DMS53 treated with DMSO at 0.1 percent for 48 hours (cell line): ENCODE results near the gene KSR1.
"Not testable (repeated sequence)": the region's sequence is repeated elsewhere in the genome, so short reads cannot be mapped to it uniquely, and the experiment has no call there.

Experiments
- DNase-seq: peaks from one replicate; lab custom pipeline; 2025; ENCODE audit not compliant: unreplicated experiment; lab: John Stamatoyannopoulos, UW

KSR1 gene

DNA sequence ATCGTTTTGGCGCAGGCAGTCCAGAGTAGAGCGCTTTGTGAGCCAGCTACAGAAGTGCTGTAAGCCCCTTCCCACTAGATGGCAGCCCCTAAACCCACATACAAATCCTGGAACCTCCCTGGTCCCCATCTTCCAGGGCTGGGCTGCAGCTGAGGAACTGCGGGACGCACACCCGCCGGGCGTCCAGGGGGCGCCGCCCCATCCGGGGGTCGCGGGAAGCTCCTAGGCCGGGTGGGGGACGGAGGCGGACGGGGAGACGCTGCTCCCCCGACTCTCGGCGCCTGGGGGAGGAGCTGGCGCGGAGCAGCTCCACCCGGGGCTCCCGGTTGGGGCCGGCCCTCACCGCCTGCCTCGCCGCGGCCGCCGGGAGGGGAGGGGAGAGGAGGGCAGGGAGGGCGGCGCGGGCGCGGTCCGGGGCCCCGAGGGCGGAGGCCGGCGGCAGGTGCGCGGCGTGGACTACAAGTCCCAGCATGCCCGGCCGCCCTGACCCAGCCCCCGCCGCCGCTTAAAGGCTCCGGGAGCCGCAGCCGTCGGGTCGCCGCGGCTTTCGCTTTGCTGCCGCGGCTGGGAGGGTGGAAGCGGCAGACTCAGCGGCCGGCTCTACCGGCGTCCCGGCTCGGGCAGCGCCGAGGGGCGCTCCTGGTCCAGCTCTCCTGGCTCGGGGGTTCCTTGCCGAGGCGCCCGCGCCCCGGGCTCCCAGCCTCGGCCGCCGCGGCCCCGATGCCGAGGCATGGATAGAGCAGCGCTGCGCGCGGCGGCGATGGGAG, at the start of gene KSR1:
TSS of gene KSR1 (plus strand) at position 535 of the 767 bp plus-strand sequence. CDS start at position 731, 196 bp downstream.
- peak; percentile 86 for DNase-seq

DNA sequence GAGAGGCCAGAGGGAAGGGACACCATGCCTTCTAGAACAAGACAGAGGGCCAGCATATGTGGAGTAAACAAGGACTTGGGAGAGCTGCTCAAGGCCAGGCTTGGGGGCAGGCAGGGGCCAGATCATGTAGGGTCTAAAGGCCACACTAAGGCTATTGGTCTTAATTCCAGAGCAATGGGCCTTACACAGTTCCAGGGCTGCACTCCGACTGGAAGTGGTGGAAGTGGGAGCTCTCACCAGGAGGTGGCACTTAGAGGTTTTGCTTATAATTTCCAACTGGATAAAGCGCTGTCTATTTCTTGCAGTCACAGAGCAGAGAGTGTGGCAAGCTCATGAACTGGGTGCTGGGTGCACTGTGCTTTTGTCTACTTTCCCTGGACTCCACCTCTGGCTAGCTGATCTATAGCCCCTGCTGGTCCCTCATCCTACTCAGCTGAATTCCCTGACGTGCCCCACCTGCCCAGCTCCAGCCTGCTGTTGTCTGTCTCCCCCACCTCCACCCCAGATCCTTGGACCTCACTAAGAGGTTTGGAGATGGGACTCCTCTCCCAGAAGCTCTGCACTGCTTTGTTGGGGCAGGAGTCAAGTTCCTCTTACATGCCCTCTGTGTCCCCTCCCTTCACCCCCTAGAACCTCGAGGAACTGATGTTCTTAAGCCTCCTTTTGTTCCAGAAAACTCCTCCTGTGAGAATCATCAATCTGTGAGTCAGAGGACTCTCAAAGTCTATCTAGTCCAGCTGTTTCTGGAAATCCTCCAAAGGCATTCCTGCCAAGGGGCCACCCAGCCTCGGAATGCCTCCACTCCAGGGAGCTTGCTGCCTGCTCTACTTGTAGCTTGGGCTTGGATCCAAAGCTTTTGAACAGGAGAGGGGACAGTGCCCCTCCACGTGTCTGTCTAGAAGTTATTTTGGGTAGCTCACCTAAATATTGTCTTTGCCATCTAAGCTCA, 48.1 kb upstream of the KSR1 start:
- no peak for DNase-seq

DNA sequence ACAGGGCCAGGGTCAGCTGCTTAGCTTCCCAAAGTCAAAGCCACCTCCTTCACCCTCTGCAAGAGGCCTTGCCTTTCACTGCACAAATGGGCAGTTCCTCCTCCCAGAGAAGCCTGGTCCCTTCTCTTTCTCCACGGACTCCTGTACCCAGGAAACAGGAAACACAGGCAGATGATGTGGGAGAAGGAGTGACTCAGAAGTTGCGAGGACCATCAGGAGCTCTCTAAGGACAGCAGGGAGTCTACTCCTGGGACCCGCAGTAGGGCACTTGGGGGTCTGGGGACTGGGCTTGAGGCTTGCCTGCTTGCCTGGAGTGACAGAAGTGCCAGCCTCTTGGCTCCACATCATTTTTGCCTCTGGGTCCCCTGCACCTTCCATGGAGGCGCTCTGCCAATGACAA, 47.4 kb upstream of the KSR1 start:
- DNase-seq = no peak

DNA sequence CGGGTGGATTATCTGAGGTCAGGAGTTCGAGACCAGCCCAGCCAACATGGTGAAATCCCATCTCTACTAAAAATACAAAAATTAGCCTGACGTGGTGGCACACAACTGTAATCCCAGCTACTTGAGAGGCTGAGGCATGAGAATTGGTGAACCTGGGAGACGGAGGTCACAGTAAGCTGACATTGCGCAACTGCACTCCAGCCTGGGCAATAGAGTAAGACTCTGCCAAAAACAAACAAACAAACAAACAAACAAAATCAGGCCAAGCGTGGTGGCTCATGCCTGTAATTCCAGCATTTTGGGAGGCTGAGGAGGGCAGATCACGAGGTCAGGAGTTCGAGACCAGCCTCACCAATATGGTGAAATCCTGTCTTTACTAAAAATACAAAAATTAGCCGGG, 44.1 kb upstream of the KSR1 start:
- DNase-seq = not testable (repeated sequence)

DNA sequence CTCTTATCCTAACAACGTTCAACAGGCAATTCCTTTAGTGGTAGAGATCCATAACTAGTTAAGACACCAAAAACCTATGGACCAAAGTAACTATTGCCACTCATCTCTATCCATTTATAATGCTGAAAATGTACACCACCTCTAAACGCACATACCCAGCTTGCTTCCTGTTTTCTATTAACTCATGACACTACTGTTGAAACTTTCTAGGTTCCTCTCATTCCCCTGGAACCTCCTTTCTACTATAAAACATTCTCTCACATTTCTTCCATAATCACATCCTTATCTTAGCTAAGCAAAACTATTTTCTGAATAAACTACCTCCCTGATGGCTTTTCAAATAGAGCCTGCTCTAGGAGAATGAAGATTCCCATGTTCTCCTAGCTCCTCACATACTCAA, 42.9 kb upstream of the KSR1 start:
- no peak for DNase-seq

DNA sequence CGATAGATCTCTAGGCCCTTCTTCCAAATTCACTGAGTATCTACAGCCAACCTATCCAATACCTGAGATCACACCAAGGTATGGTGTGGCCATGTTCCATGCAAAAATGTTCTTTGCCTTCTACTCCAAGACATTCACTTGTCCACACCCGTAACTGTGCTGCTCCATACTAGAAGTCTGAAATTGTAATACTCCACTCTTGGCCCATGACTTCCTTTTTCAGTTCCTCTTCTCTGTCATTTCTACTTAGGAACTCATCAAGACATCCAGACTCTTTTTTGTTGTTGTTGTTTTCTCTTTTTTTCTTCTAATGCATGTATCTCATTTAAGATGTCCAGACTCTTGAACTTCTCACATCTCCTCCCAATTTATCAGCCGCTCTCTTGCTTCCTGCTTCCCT, 42.5 kb upstream of the KSR1 start:
- DNase-seq = no peak

DNA sequence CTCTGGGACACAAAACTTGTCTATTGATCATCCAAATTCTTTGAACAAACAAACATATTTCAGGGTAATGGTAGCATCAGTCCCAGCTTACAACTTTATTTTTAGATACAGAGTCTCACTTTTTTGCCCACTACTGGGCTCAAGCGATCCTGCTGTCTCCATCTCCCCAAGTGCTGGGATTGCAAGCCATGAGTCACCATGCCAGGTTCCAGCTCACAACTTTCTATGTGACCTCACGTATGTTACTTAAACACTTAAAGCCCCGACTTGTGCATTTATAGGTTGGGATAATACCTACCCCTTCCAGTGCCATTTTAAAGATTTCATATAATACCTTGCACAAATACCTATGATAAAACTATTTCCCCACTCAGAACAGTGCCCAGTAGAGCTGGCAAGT, 42.0 kb upstream of the KSR1 start:
- no peak for DNase-seq

DNA sequence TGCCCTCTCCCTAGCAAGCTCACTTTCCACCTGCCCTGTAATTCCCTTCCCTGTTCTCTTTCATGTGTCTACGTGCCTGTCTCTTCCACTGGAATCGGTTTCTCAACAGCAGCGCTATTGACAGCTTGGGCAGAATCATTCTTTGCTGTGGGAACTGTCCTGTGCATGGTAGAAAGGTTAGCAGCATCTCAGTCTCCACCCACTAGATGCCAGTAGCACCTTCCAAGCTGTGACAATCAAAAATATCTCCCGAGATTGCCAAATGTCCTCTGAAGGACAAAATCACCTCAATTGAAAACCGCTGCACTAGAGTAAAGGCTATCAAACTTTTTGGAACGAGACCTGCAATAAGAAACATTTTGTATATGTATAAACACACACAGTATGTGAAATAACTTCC, 41.6 kb upstream of the KSR1 start:
- no peak for DNase-seq

DNA sequence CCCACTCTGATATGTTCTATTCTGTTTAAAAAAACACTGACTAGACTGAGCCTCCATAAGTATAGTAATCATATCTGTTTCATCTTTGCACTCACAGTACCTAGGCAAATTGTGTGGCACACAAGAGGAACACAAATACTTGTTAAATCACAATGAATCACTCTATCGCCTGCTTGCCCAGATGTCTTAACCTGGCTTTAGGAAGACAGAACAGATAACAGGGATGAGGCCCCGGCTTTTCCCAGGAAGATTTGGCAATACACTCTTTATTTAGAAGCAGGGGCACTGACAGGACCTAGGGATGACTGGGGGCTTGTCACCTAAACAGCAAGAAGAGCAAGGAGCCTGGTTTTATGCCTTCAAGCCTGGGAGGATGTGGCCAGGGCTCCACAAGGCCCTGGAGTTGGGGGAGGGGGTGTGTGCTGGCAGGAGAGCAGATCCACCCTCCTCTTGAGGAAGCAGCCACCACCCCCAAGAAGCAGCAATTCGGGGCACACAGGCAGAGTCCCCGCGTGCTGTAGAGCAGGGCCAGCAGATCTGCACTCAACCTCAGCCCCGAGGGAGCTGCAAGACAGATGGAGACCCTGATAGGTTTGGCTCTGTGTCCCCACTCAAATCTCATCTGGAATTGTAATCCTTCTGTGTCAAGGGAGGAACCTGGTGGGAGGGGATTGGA, 41.0 kb upstream of the KSR1 start:
- no peak for DNase-seq

DNA sequence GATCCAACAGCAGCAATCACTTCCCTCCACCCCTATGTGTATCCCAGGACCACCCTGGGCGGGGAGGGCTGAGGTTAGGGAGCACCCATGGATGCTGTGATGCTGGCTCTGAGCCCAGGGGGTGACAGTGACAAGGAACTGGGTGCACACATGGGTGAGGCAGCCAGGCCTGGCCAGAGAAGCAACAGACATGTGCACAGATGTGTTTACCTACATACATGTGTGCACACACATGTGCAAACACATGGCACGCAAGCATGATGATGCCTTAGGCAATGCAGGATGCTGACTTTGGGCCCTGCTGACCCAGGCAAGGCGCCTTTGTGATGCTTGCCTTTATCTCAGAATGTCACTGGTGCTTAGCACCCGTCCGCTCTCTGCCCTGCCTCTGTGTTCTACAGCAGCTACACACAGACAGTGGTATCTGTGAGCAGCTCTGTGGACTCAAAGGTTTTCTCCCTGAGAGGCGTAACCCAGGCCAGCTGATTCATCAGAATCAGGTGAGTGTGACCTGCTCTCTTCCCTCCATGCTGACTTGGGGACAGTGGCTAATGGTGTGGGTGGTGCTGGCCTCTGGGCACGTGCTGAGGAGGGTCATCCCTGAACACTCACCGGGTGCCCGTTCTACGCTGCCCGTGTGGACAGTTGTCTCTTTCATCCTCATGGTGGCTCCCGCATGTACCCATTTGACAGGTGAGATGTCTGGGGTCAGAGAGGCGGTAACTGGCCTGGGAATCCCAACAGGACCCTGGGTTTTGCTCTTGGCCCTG, 38.5 kb upstream of the KSR1 start:
- no peak for DNase-seq

DNA sequence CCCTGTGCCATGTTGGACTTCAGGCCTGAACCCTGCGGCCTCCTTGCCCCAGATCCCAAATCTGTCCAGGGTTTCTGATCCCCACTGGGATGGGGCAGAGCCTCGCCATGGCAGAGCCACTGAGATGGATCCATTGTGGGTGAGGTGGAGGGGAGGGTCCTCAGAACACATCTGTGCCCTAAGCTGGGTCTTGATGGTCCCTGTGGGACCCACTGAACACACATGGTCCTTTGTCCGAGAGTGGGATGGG, 38.0 kb upstream of the KSR1 start:
- DNase-seq = no peak

DNA sequence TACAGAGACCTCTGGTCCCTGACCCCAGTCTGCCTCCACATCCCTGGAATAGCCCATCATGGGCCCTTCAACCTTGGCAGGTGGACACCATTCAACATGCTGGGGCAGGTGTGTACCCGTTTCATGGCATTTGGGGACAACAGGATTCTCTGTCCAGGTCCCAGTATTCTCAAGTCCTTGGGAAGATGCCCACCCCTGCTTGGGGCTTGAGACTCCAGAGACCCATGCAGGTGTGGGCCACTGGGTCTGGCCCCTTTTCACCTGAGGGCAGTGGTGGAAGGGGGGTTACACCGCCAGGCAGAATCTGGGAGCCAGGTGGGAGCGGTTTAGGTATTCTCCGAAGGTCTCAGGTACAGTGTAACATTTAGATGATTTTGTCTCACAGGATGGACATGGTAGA, 37.1 kb upstream of the KSR1 start:
- DNase-seq = no peak

DNA sequence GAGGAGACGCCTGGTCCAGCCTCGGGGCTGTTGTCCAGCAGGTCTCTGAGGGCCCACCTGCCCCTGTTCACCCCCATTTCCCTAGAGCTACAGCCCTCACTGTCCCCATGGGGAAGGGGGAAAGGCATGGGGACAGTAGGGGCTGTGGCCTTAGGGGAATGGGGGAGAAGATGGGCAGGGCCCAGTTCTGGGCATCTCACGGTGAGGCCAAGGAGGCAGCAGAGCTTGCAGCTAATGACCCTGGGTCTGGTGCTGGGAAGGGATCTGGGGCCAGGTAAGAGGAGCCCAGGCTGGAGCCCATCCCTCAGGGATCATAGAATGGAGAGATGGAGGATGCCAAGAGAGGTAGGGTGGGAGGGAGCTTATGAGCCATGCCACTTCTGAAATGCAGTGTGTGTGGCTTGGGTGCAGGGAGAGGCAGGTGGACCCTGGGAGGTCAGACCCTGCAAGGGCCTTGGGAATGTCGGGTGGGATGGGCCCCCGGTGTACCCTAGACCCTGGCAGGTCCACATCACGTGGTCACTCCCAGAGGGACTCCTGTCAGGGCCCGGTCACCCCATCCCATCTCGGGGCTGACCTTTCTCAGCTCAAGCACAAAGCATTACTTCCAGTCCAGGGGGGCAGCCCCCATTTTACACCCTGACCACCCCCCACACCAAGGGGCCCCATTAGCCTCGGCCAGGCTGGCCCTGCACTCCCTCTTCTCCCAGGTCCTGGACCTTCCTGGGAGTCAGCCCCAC, 35.9 kb upstream of the KSR1 start:
- no peak for DNase-seq

DNA sequence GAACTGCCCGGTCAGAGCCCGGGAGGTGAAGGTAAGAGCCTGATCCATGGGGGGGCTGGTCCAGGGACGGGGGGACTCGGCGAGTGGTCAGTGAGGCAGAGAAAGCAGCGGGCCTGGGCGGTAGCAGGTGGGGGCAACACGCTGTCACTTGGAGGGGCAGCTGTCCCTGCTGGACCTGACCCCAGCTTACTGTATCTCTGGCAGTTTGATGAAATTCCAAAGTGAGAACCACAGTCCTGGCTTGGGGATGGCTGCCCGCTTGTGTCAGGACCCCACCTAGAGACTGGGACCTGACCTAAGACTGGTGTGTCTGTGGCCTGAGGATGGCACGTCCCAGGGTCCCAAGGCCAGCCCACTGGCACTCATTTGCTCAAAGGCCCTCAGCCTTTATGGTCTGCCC, 35.1 kb upstream of the KSR1 start:
- DNase-seq = no peak

DNA sequence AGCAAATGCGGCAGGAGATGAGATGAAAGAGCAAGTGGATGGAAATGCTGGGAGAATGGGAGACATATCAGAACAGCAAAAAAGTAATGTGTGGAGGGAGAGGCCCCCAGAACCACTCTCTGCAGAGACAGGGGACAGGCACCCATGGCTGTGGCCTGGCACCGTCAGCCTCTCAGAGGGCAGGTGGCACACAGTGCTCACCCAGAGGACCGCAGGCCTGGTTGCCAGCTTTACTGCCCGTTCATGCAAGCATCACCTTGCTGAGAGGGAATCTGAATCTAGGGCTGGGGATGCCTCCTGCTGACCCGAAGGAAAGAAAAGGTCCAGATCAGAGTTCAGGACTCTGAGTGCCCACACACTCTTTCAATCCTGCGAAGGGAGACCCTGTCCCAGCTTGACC, 34.6 kb upstream of the KSR1 start:
- not testable (repeated sequence) for DNase-seq

DNA sequence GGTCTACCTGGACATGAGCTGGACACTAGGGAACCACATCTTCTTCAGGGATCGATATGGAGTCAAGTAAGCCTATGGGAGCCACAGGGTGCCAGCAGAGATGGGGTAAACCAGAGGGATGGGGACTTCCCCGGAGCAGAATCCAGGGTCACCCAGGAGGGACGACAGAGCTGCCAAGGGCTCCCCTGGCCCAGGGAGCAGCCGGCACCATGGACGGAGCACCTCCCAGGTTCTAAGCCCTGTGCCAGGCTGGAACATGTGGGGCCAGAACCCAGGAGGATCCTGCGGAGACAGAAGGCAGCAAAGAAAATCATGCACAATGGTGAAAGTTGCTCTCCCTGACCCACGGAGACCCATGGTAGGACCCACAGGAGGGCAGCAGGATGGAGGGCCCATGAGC, 33.6 kb upstream of the KSR1 start:
- no peak for DNase-seq

DNA sequence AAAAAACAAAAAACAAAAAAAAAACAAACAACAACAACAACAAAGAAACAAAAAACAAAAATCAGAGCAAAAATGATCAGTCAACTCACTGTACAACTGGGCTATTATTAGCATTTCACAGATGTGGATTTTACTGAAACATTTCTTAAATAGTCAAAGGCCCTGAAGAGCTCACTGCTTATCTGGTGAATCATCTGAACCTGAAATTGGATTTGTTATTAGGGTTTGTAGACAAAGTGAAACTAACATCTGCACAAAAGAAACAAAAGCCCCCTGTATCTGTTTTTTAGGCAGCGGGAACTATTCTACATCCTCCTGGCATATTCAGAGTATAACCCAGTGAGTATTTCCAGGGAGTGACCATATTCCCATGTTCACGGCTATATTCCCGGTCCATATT, 32.6 kb upstream of the KSR1 start:
- no peak for DNase-seq

DNA sequence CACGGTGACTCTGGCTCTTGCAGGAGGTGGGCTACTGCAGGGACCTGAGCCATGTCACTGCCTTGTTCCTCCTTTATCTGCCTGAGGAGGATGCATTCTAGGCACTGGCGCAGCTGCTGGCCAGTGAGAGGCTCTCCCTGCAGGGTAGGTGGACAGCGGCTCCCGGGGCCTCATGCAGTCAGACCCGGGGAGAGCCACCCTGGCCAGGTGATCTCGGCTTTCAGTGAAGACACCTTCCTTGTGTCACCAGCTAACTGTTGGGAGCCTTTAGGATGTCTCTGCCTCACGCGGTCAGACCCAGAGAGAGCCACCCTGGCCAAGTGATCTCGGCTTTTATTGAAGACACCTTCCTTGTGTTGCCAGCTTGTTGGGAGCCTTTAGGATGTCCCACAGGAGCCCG, 31.7 kb upstream of the KSR1 start:
- no peak for DNase-seq

DNA sequence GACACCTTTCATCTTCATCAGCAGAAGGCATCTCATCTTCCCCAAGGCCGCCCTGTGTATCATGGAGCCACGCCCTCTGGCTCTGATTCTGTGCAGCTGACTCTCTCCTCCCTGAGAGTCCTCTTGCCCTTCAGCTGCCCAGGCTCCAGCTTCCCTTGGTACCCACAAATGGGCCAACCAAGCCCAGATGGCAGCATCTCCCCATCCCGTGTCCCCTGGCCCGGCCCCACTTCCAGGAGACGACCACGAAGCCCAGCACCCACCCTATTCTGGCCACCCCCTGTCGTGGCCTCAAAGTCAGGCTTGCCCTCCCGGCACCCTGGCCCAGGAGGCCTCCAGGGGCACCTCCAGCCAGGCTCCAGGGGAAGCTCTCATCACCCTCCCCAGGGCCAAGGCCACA, 31.3 kb upstream of the KSR1 start:
- no peak for DNase-seq

DNA sequence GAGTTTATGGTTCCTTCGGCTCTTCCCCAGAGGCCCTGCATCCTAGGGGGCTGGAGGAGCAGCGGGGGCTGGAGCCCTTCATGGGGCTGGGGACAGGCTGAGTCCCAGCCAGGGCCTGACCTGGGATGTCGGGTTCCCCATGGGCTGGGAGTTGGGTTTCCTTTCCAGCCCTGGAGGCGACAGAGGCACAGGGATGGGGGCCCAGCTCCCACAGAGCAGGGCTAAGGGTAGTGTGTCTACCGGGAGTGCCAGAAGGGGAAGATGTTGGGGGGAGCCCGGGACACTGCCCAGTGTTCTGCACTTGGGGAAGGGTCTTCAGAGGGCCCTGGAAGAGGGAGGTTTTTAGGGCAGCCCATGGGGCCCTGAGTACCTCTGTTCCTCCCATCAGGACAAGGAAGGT, 30.7 kb upstream of the KSR1 start:
- DNase-seq = not testable (repeated sequence)

DNA sequence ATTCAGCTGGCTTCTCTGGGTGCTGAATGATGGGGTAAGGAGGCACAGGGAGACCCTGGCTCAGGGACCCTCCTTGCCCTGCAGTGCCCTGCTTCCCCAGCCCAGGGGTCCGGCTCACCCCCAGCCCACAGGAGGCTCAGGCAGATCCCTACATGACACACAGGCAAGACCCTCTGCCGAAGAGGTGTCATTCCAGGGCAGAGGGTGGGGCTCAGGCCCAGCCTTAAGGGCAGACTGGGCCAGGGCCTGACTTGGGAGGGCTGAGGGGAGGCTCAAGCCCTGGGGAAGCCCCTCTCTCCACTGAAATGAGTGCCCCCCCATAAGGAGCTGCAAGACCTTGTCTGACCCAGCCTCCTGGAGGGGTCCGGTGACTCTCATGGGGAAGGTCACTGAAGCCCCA, 30.3 kb upstream of the KSR1 start:
- DNase-seq = no peak
